AG04450 (cell line): ENCODE results near the gene PAN2. TPM values are rescaled to one million over a fixed set of nuclear protein-coding genes. Genes with fewer than 3 reads are reported as not detected.
"Not testable (repeated sequence)": the region's sequence is repeated elsewhere in the genome, so short reads cannot be mapped to it uniquely, and the experiment has no call there.

Experiments
- CTCF ChIA-PET: fragments of 300-600, 350-600 bp; formaldehyde crosslinking; extraction: SDS; loops from one replicate; lab custom pipeline; 2022; ENCODE audit warnings: antibody characterized with exemption, inconsistent platforms; lab: Charles Lee
- POLR2A ChIA-PET: fragments of 350-600 bp; formaldehyde crosslinking; extraction: SDS; loops from one replicate; lab custom pipeline; 2021; ENCODE audit warnings: antibody characterized with exemption, inconsistent platforms; lab: Yijun Ruan, JAX
- DNase-seq: peaks from one replicate; pipeline ENCODE4 v3.0.0-alpha.2; 2011; ENCODE audit warnings: low read depth, low spot score
- H3K27ac ChIP-seq: one replicate; pipeline ENCODE4 v1.5.1; 2012; ENCODE audit warnings: low read depth, low read length, control low read depth
- H3K27me3 ChIP-seq: one replicate; pipeline ENCODE4 v1.6.0; 2012; ENCODE audit warnings: low read length; ENCODE audit not compliant: control insufficient read depth, insufficient read depth
- H3K4me3 ChIP-seq: 2 replicates; pipeline ENCODE4 v1.5.1; 2011; ENCODE audit warnings: mild to moderate bottlenecking, low read depth, low read length, control low read depth
- H3K9me3 ChIP-seq: 2 replicates; pipeline ENCODE4 v1.5.1; 2012; ENCODE audit warnings: low read length; ENCODE audit not compliant: control insufficient read depth, insufficient read depth
- CTCF ChIP-seq: IDR thresholded peaks from 2 replicates; pipeline ENCODE4 v1.5.1; 2011; ENCODE audit warnings: low read depth, low read length, control low read depth, inconsistent platforms
- polyA plus RNA-seq: library from polyadenylated mRNA; depleted of rRNA; stranded (reverse); fragments of >200 nt; gene quantifications from 2 replicates; pipeline ENCODE4 v1.2.3, GENCODE V29; 2011

Gene PAN2
- polyA plus RNA-seq, 1 experiment: 18.5 TPM

- H3K27ac ChIP-seq: no peak overlapping the region
- no peaks in the 10 kb centered on the region for H3K9me3 ChIP-seq
- no peaks in the 10 kb centered on the region for H3K27me3 ChIP-seq
- ChIA-PET POLR2A (no interaction called here), CTCF (no interaction called here)
- TF ChIP-seq CTCF: no peak
- DNase-seq: no peak
- no peak overlapping the region for H3K4me3 ChIP-seq
Observed at GRCh38 chr12:56278905-56279304, 54.9 kb downstream of the PAN2 start.

- Histone ChIP-seq H3K4me3 (no peak overlapping the region), H3K27ac (no peak overlapping the region), H3K9me3 (no peaks in the 10 kb centered on the region), H3K27me3 (no peaks in the 10 kb centered on the region)
- no peak for DNase-seq
- CTCF ChIA-PET: no interaction called here
- TF ChIP-seq CTCF: no peak
- POLR2A ChIA-PET: no interaction called here
Observed at GRCh38 chr12:56274299-56274698, 59.5 kb downstream of the PAN2 start.

GRCh38 chr12:56272468-56272867, 61.3 kb downstream of the PAN2 start:
- DNase-seq, H3K4me3 ChIP-seq, H3K9me3 ChIP-seq, H3K27me3 ChIP-seq, POLR2A ChIA-PET, H3K27ac ChIP-seq: not testable (repeated sequence)
- CTCF ChIA-PET: interaction anchor here (0.6 to 1.2 kb wide), 2 partner anchors 78 to 80 kb away, joined by 3 read pairs; no protein-coding TSS in a partner anchor

GRCh38 chr12:56271031-56271430, 62.8 kb downstream of the PAN2 start:
- TF ChIP-seq CTCF: peak; percentile 60
- POLR2A ChIA-PET: interaction anchor here (0.5 kb wide), 1 partner anchor 81 kb away, joined by 4 read pairs; no protein-coding TSS in a partner anchor
- CTCF ChIA-PET: interaction anchor here (0.7 to 1.2 kb wide), 2 partner anchors 77 to 87 kb away, joined by 3 to 4 read pairs; no protein-coding TSS in a partner anchor
- Histone ChIP-seq H3K9me3 (no peaks in the 10 kb centered on the region; the same call in 1 of the 2 replicates), H3K27me3 (no peaks in the 10 kb centered on the region), H3K27ac (no peak overlapping the region), H3K4me3 (no peak overlapping the region)
- DNase-seq: no peak

- DNase-seq: no peak
- Histone ChIP-seq H3K4me3 (peak overlapping the region; percentile 76), H3K27me3 (no peaks in the 10 kb centered on the region), H3K27ac (peak overlapping the region; percentile 39), H3K9me3 (no peaks in the 10 kb centered on the region; the same call in 1 of the 2 replicates)
- TF ChIP-seq CTCF: no peak
- ChIA-PET POLR2A (interaction anchor here (0.5 to 2.0 kb wide), 8 partner anchors 9 to 268 kb away, joined by 3 to 14 read pairs (median 4); partner anchors contain the start of genes ANKRD52, RNF41 and SMARCC2), CTCF (interaction anchor here (0.6 to 2.1 kb wide), 5 partner anchors 10 to 394 kb away, joined by 3 to 23 read pairs (median 4); partner anchors contain the start of genes ANKRD52 and SMARCC2)
Observed at GRCh38 chr12:56267443-56268071, 66.2 kb downstream of the PAN2 start.
